Suprapubic skin (tissue), 2 donors: ENCODE measurements around the gene CD274.

Source experiments
- EP300 ChIP-seq: sonication (generic); formaldehyde crosslinking; IDR thresholded peaks from one replicate; pipeline ENCODE4 v1.6.1; 2017; ENCODE audit warnings: antibody characterized with exemption
- POLR2A ChIP-seq, 2 donors: fragments of 450-650 bp; IDR thresholded peaks; one replicate each; pipeline ENCODE4 v1.6.1; 2017; ENCODE audit warnings: antibody characterized with exemption in 2 of 2, mild to moderate bottlenecking in 2 of 2, moderate library complexity in 2 of 2

DNA sequence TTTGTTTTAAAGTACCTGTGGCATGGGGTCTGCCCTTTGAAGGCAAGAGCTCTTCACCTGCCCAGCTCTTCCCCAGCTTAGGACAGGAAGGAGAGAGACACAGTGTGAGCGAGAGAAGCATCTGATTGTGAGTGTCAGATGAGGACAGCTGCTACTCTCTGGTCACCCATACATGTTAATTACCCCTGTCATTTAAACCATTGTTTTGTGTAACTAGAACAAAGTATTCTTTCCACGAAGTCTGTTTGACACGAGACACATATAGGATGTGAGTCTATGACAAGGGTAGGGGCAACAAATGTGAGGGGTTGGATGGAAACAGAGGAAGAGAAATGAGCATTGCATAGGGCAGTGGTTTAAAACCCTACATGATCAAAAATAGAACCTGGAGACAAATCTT is 3.0 kb upstream of the CD274 start:
- TF ChIP-seq EP300 (no peak), POLR2A (IDR thresholded peaks at IDR 0.05) (no peak)
